Stimulated activated CD4-positive, alpha-beta T cell treated with anti-CD3 and anti-CD28 coated beads, Interleukin-4, amount 100 ng/mL, for 4 hours (primary cell): ENCODE measurements around the gene ZNF335.

ENCODE experiments used
- DNase-seq, 2 experiments: peaks; one replicate each; pipeline ENCODE4 v3.0.0-alpha.2; 2020

ZNF335 gene

GRCh38 chr20:45951925-45952834, 19.8 kb downstream of the ZNF335 start:
- DNase-seq, result no peak

GRCh38 chr20:45950330-45950646, 21.7 kb downstream of the ZNF335 start:
- no peak for DNase-seq

GRCh38 chr20:45949542-45950329, 22.3 kb downstream of the ZNF335 start:
- no peak for DNase-seq

GRCh38 chr20:45948742-45949541, 23.1 kb downstream of the ZNF335 start:
- no peak for DNase-seq

- DNase-seq, result no peak
Measured at GRCh38 chr20:45948261-45948733, 23.7 kb downstream of the ZNF335 start.

- no peak for DNase-seq
Measured at GRCh38 chr20:45947110-45947866, 24.7 kb downstream of the ZNF335 start.

- peak in 1 of 2 experiments; percentile 26 for DNase-seq
Measured at GRCh38 chr20:45946149-45946970, 25.6 kb downstream of the ZNF335 start.

- DNase-seq, result no peak
Measured at GRCh38 chr20:45945678-45946148, 26.3 kb downstream of the ZNF335 start.

- DNase-seq, result no peak
Measured at GRCh38 chr20:45944965-45945677, 26.9 kb downstream of the ZNF335 start.

- DNase-seq, result no peak
Measured at GRCh38 chr20:45944151-45944964, 27.6 kb downstream of the ZNF335 start.

- no peak for DNase-seq
Measured at GRCh38 chr20:45943613-45944012, 28.4 kb downstream of the ZNF335 start.

- no peak for DNase-seq
Measured at GRCh38 chr20:45940469-45940868, 31.5 kb downstream of the ZNF335 start.

- no peak for DNase-seq
Measured at GRCh38 chr20:45940053-45940452, 31.9 kb downstream of the ZNF335 start.

GRCh38 chr20:45938727-45939438, 33.1 kb downstream of the ZNF335 start:
- DNase-seq, result no peak

GRCh38 chr20:45937765-45938164, 34.2 kb downstream of the ZNF335 start:
- DNase-seq, result no peak

GRCh38 chr20:45935416-45936046, 36.5 kb downstream of the ZNF335 start:
- DNase-seq, result no peak

- DNase-seq, result peak; percentile 97 to 98
Measured at GRCh38 chr20:45934586-45935415, 37.2 kb downstream of the ZNF335 start, which contains the start of gene PCIF1. Gene PCIF1, plus strand, starts transcription at chr20:45934683. Its CDS starts 4,317 bp downstream, at chr20:45939000.
